ENCODE measurements around the gene TMEM212. TPM values are rescaled to one million over a fixed set of nuclear protein-coding genes. Genes with fewer than 3 reads are reported as not detected.

Gene TMEM212
- total RNA-seq, 1 donor from 2014 or later: not detected

- intact Hi-C loops (cut with DNase I): no loop called here
- TF ChIP-seq, protein P1, sequence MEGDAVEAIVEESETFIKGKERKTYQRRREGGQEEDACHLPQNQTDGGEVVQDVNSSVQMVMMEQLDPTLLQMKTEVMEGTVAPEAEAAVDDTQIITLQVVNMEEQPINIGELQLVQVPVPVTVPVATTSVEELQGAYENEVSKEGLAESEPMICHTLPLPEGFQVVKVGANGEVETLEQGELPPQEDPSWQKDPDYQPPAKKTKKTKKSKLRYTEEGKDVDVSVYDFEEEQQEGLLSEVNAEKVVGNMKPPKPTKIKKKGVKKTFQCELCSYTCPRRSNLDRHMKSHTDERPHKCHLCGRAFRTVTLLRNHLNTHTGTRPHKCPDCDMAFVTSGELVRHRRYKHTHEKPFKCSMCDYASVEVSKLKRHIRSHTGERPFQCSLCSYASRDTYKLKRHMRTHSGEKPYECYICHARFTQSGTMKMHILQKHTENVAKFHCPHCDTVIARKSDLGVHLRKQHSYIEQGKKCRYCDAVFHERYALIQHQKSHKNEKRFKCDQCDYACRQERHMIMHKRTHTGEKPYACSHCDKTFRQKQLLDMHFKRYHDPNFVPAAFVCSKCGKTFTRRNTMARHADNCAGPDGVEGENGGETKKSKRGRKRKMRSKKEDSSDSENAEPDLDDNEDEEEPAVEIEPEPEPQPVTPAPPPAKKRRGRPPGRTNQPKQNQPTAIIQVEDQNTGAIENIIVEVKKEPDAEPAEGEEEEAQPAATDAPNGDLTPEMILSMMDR (IDR thresholded peaks at IDR 0.05): no peak
- Histone ChIP-seq H3K27ac (no peak overlapping the region), H3K4me3 (no peak overlapping the region), H3K9me3 (no peaks in the 10 kb centered on the region), H3K4me1 (no peaks in the 10 kb centered on the region), H3K27me3 (no peaks in the 10 kb centered on the region), H3K36me3 (no peaks in the 10 kb centered on the region)
- no peak for DNase-seq (ENCODE audit: low spot score in 2 of 2)
Observed at GRCh38 chr3:171840811-171841619, 2.1 kb upstream of the TMEM212 start.

- no peak overlapping the region for H3K27ac ChIP-seq
- no peaks in the 10 kb centered on the region for H3K27me3 ChIP-seq
- DNase-seq (ENCODE audit: low spot score in 2 of 2): no peak
- H3K4me3 ChIP-seq: no peak overlapping the region
- intact Hi-C loops (cut with DNase I): no loop called here
- TF ChIP-seq, protein P1 (IDR thresholded peaks at IDR 0.05): no peak
- H3K4me1 ChIP-seq: no peaks in the 10 kb centered on the region
- H3K36me3 ChIP-seq: no peaks in the 10 kb centered on the region
- no peaks in the 10 kb centered on the region for H3K9me3 ChIP-seq
Observed at GRCh38 chr3:171841620-171842000, 1.5 kb upstream of the TMEM212 start.

- TF ChIP-seq, protein P1 (IDR thresholded peaks at IDR 0.05): no peak
- H3K4me1 ChIP-seq: peaks cover 0 to 2% of the 10 kb centered on the region in 2 donors
- H3K27me3 ChIP-seq: no peaks in the 10 kb centered on the region
- H3K9me3 ChIP-seq: no peaks in the 10 kb centered on the region
- no peak overlapping the region for H3K27ac ChIP-seq
- intact Hi-C loops (cut with DNase I): no loop called here
- DNase-seq (ENCODE audit: low spot score in 2 of 2): no peak
- no peak overlapping the region for H3K4me3 ChIP-seq
- H3K36me3 ChIP-seq: no peaks in the 10 kb centered on the region
Observed at GRCh38 chr3:171844873-171845272, 1.7 kb downstream of the TMEM212 start.

DNA sequence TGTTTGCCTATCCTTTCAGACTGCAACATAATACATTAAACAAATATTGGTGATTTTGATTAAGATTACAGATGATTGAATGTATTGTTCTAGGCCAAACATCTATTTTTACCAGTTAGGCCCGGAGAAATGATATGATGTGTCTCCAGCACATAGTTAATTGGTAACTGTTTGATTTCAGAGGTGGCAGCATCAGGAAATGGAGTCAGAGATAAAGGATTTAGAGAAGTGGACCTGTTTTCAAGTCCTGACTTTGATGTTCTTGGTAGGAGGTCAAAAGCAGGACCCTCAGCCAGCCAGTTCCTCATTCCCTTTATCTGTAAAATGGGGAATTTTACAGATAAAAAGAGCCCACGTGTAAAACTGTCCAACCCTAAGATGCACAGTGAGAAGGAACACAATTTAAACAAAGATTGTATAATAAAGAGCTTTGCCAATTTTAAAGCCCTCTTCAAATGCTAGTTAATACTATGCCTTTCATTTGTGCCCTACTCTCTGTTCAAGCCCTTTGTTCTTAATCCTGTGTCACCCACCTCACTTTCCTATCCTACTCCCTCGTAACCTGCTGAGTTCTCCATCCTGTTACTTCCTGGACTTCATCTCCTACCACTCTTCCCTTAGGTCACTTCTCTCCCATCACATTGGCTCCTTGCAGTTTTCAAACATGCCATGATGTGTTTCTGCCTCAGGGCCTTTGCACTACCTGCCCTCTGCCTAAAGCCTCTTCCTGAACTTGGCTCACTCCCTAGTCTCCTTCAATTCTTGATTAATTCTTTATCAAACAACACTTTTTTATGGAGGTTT lies 2.5 kb downstream of the TMEM212 start:
- Histone ChIP-seq H3K9me3 (no peaks in the 10 kb centered on the region), H3K4me3 (no peak overlapping the region), H3K36me3 (no peaks in the 10 kb centered on the region), H3K27ac (no peak overlapping the region), H3K27me3 (no peaks in the 10 kb centered on the region), H3K4me1 (peaks cover 0 to 10% of the 10 kb centered on the region in 2 donors)
- DNase-seq (ENCODE audit: low spot score in 2 of 2): no peak
- intact Hi-C loops (cut with DNase I): no loop called here
- TF ChIP-seq, protein P1 (IDR thresholded peaks at IDR 0.05): no peak

- Histone ChIP-seq H3K4me1 (peaks cover 0 to 11% of the 10 kb centered on the region in 2 donors), H3K36me3 (no peaks in the 10 kb centered on the region), H3K9me3 (no peaks in the 10 kb centered on the region), H3K4me3 (no peak overlapping the region), H3K27me3 (no peaks in the 10 kb centered on the region), H3K27ac (no peak overlapping the region)
- DNase-seq (ENCODE audit: low spot score in 2 of 2): no peak
- intact Hi-C loops (cut with DNase I): no loop called here
- TF ChIP-seq, protein P1 (IDR thresholded peaks at IDR 0.05): no peak
Observed at GRCh38 chr3:171846597-171846996, 3.4 kb downstream of the TMEM212 start.

All from ascending aorta (tissue), 2 donors.